ENCODE results near the gene M6PR.
"Not testable (repeated sequence)": the region's sequence is repeated elsewhere in the genome, so short reads cannot be mapped to it uniquely, and the experiment has no call there.

M6PR gene

GRCh38 chr12:8903646-8904045, 45.8 kb downstream of the M6PR start:
- no peak overlapping the region for H2BK5ac ChIP-seq (ENCODE audit: low read length)
- no peak overlapping the region for H4K91ac ChIP-seq (ENCODE audit: low read depth, low read length, poor library complexity)
- DNase-seq (ENCODE audit: low spot score) = no peak
- H3K9ac ChIP-seq (ENCODE audit: low read depth, low read length, poor library complexity) = no peak overlapping the region
- H2AFZ ChIP-seq (ENCODE audit: low read length) = no peak overlapping the region
- no peaks in the 10 kb centered on the region for H3K9me3 ChIP-seq (replicated peaks in 1 of 2; ENCODE audit: control insufficient read depth in 2 of 2, insufficient read depth in 1 of 2, low read depth in 1 of 2, low read length in 2 of 2)
- H2BK12ac ChIP-seq (ENCODE audit: low read length) = no peak overlapping the region
- H2AK5ac ChIP-seq (ENCODE audit: low read depth, low read length) = no peak overlapping the region
- H3K4me1 ChIP-seq (ENCODE audit: control insufficient read depth in 2 of 2, insufficient read depth in 1 of 2, low read depth in 1 of 2, low read length in 2 of 2) = peaks cover 3 to 6% of the 10 kb centered on the region in 2 donors
- H3K27me3 ChIP-seq (ENCODE audit: control insufficient read depth in 3 of 3, insufficient read depth in 3 of 3, low read depth in 1 of 3, low read length in 3 of 3) = no peaks in the 10 kb centered on the region
- H3K36me3 ChIP-seq (replicated peaks in 1 of 2; ENCODE audit: control insufficient read depth in 2 of 2, insufficient read depth in 2 of 2, low read length in 2 of 2) = no peaks in the 10 kb centered on the region
- no peak overlapping the region for H2BK15ac ChIP-seq (ENCODE audit: low read length)
- H3K4ac ChIP-seq (ENCODE audit: low read length) = no peak overlapping the region
- H4K8ac ChIP-seq (ENCODE audit: low read depth, low read length) = no peak overlapping the region
- H3K14ac ChIP-seq (ENCODE audit: low read length) = no peak overlapping the region
- no peaks in the 10 kb centered on the region for H3K79me1 ChIP-seq (ENCODE audit: low read depth, low read length)
- no peak overlapping the region for H3K18ac ChIP-seq (ENCODE audit: low read length)
- no peak overlapping the region for H3K23ac ChIP-seq (ENCODE audit: low read depth, low read length, poor library complexity)
- no peak overlapping the region for H3K4me2 ChIP-seq (ENCODE audit: insufficient read depth, low read length, poor library complexity, severe bottlenecking)
- H3K4me3 ChIP-seq (ENCODE audit: low read length in 2 of 2) = no peak overlapping the region
- H2BK120ac ChIP-seq (ENCODE audit: low read depth, low read length) = no peak overlapping the region
- no CpG with 5 or more reads among the region's 3 CpGs for WGBS, 2 donors (ENCODE audit: extremely low coverage in 2 of 2, insufficient read length in 2 of 2, insufficient replicate concordance in 1 of 2)
- no peak overlapping the region for H3K27ac ChIP-seq (replicated peaks; ENCODE audit: low read length)

GRCh38 chr12:8902703-8903102, 46.7 kb downstream of the M6PR start:
- H3K79me1 ChIP-seq (ENCODE audit: low read depth, low read length); H2AFZ ChIP-seq (ENCODE audit: low read length); H3K27ac ChIP-seq (replicated peaks; ENCODE audit: low read length); H3K36me3 ChIP-seq (replicated peaks in 1 of 2; ENCODE audit: control insufficient read depth in 2 of 2, insufficient read depth in 2 of 2, low read length in 2 of 2); H3K4ac ChIP-seq (ENCODE audit: low read length); H3K27me3 ChIP-seq (ENCODE audit: control insufficient read depth in 3 of 3, insufficient read depth in 3 of 3, low read depth in 1 of 3, low read length in 3 of 3); H2AK5ac ChIP-seq (ENCODE audit: low read depth, low read length); H3K18ac ChIP-seq (ENCODE audit: low read length); H2BK15ac ChIP-seq (ENCODE audit: low read length); H2BK12ac ChIP-seq (ENCODE audit: low read length); H3K23ac ChIP-seq (ENCODE audit: low read depth, low read length, poor library complexity); H3K4me3 ChIP-seq (ENCODE audit: low read length in 2 of 2); H3K14ac ChIP-seq (ENCODE audit: low read length); H3K4me2 ChIP-seq (ENCODE audit: insufficient read depth, low read length, poor library complexity, severe bottlenecking); DNase-seq (ENCODE audit: low spot score); H3K9ac ChIP-seq (ENCODE audit: low read depth, low read length, poor library complexity); H4K8ac ChIP-seq (ENCODE audit: low read depth, low read length); H3K4me1 ChIP-seq (ENCODE audit: control insufficient read depth in 2 of 2, insufficient read depth in 1 of 2, low read depth in 1 of 2, low read length in 2 of 2); H3K9me3 ChIP-seq (replicated peaks in 1 of 2; ENCODE audit: control insufficient read depth in 2 of 2, insufficient read depth in 1 of 2, low read depth in 1 of 2, low read length in 2 of 2); H2BK5ac ChIP-seq (ENCODE audit: low read length); H4K91ac ChIP-seq (ENCODE audit: low read depth, low read length, poor library complexity); H2BK120ac ChIP-seq (ENCODE audit: low read depth, low read length): not testable (repeated sequence)
- no CpG with 5 or more reads among the region's 5 CpGs for WGBS, 2 donors (ENCODE audit: extremely low coverage in 2 of 2, insufficient read length in 2 of 2, insufficient replicate concordance in 1 of 2)

- Histone ChIP-seq H3K4me2 (ENCODE audit: insufficient read depth, low read length, poor library complexity, severe bottlenecking) (no peak overlapping the region), H3K4ac (ENCODE audit: low read length) (no peak overlapping the region), H3K9me3 (replicated peaks in 1 of 2; ENCODE audit: control insufficient read depth in 2 of 2, insufficient read depth in 1 of 2, low read depth in 1 of 2, low read length in 2 of 2) (no peaks in the 10 kb centered on the region), H4K91ac (ENCODE audit: low read depth, low read length, poor library complexity) (no peak overlapping the region), H3K36me3 (replicated peaks in 1 of 2; ENCODE audit: control insufficient read depth in 2 of 2, insufficient read depth in 2 of 2, low read length in 2 of 2) (no peaks in the 10 kb centered on the region), H3K18ac (ENCODE audit: low read length) (no peak overlapping the region), H3K9ac (ENCODE audit: low read depth, low read length, poor library complexity) (no peak overlapping the region), H3K4me1 (ENCODE audit: control insufficient read depth in 2 of 2, insufficient read depth in 1 of 2, low read depth in 1 of 2, low read length in 2 of 2) (no peaks in the 10 kb centered on the region), H3K27me3 (ENCODE audit: control insufficient read depth in 3 of 3, insufficient read depth in 3 of 3, low read depth in 1 of 3, low read length in 3 of 3) (no peaks in the 10 kb centered on the region), H3K14ac (ENCODE audit: low read length) (no peak overlapping the region), H2BK15ac (ENCODE audit: low read length) (no peak overlapping the region), H2BK12ac (ENCODE audit: low read length) (no peak overlapping the region), H3K4me3 (ENCODE audit: low read length in 2 of 2) (no peak overlapping the region), H3K27ac (replicated peaks; ENCODE audit: low read length) (no peak overlapping the region), H2BK120ac (ENCODE audit: low read depth, low read length) (no peak overlapping the region), H2AK5ac (ENCODE audit: low read depth, low read length) (no peak overlapping the region), H3K23ac (ENCODE audit: low read depth, low read length, poor library complexity) (no peak overlapping the region), H4K8ac (ENCODE audit: low read depth, low read length) (no peak overlapping the region), H2BK5ac (ENCODE audit: low read length) (no peak overlapping the region), H3K79me1 (ENCODE audit: low read depth, low read length) (no peaks in the 10 kb centered on the region), H2AFZ (ENCODE audit: low read length) (no peak overlapping the region)
- WGBS, 2 donors (ENCODE audit: extremely low coverage in 2 of 2, insufficient read length in 2 of 2, insufficient replicate concordance in 1 of 2) = no CpG with 5 or more reads among the region's 6 CpGs
- no peak for DNase-seq (ENCODE audit: low spot score)
Observed at GRCh38 chr12:8899830-8900229, 49.6 kb downstream of the M6PR start.

- Histone ChIP-seq H3K23ac (ENCODE audit: low read depth, low read length, poor library complexity) (no peak overlapping the region), H3K27me3 (ENCODE audit: control insufficient read depth in 3 of 3, insufficient read depth in 3 of 3, low read depth in 1 of 3, low read length in 3 of 3) (no peaks in the 10 kb centered on the region), H2AFZ (ENCODE audit: low read length) (no peak overlapping the region), H3K4me1 (ENCODE audit: control insufficient read depth in 2 of 2, insufficient read depth in 1 of 2, low read depth in 1 of 2, low read length in 2 of 2) (no peaks in the 10 kb centered on the region), H3K27ac (replicated peaks; ENCODE audit: low read length) (no peak overlapping the region), H3K36me3 (replicated peaks in 1 of 2; ENCODE audit: control insufficient read depth in 2 of 2, insufficient read depth in 2 of 2, low read length in 2 of 2) (no peaks in the 10 kb centered on the region), H3K4me2 (ENCODE audit: insufficient read depth, low read length, poor library complexity, severe bottlenecking) (no peak overlapping the region), H4K91ac (ENCODE audit: low read depth, low read length, poor library complexity) (no peak overlapping the region), H3K79me1 (ENCODE audit: low read depth, low read length) (no peaks in the 10 kb centered on the region), H4K8ac (ENCODE audit: low read depth, low read length) (no peak overlapping the region), H2AK5ac (ENCODE audit: low read depth, low read length) (no peak overlapping the region), H3K4me3 (ENCODE audit: low read length in 2 of 2) (no peak overlapping the region), H2BK12ac (ENCODE audit: low read length) (no peak overlapping the region), H3K4ac (ENCODE audit: low read length) (no peak overlapping the region), H2BK15ac (ENCODE audit: low read length) (no peak overlapping the region), H2BK5ac (ENCODE audit: low read length) (no peak overlapping the region), H3K9ac (ENCODE audit: low read depth, low read length, poor library complexity) (no peak overlapping the region), H3K9me3 (replicated peaks in 1 of 2; ENCODE audit: control insufficient read depth in 2 of 2, insufficient read depth in 1 of 2, low read depth in 1 of 2, low read length in 2 of 2) (no peaks in the 10 kb centered on the region), H3K14ac (ENCODE audit: low read length) (no peak overlapping the region), H3K18ac (ENCODE audit: low read length) (no peak overlapping the region), H2BK120ac (ENCODE audit: low read depth, low read length) (no peak overlapping the region)
- no CpG with 5 or more reads among the region's 7 CpGs for WGBS, 2 donors (ENCODE audit: extremely low coverage in 2 of 2, insufficient read length in 2 of 2, insufficient replicate concordance in 1 of 2)
- DNase-seq (ENCODE audit: low spot score) = no peak
Observed at GRCh38 chr12:8897081-8897480, 52.4 kb downstream of the M6PR start.

All from neuronal stem cell (in vitro differentiated cells).